GM21786 (cell line): Measurements from ENCODE around the gene IL33.
"Not testable (repeated sequence)": the region's sequence is repeated elsewhere in the genome, so short reads cannot be mapped to it uniquely, and the experiment has no call there.

Source experiments
- ATAC-seq: cut with Tn5 transposase; IDR thresholded peaks from one replicate; pipeline ENCODE4 v1.9.1; 2021; ENCODE audit not compliant: unreplicated experiment

IL33 gene

GRCh38 chr9:6215562-6215961 is at the start of gene IL33:
TSS of gene IL33 (plus strand) at chr9:6215807. CDS start at chr9:6241695, 25,888 bp downstream.
- no peak for ATAC-seq

- no peak for ATAC-seq
Observed at GRCh38 chr9:6171667-6172066, 43.9 kb upstream of the IL33 start.

- ATAC-seq: no peak
Observed at GRCh38 chr9:6173914-6174313, 41.7 kb upstream of the IL33 start.

GRCh38 chr9:6182549-6183226 is 32.9 kb upstream of the IL33 start:
- not testable (repeated sequence) for ATAC-seq

- ATAC-seq: no peak
Observed at GRCh38 chr9:6183227-6183551, 32.4 kb upstream of the IL33 start.

GRCh38 chr9:6183627-6184026 is 32.0 kb upstream of the IL33 start:
- no peak for ATAC-seq

GRCh38 chr9:6184749-6185645 is 30.6 kb upstream of the IL33 start:
- peak; percentile 98 for ATAC-seq

GRCh38 chr9:6186691-6187090 is 28.9 kb upstream of the IL33 start:
- no peak for ATAC-seq

GRCh38 chr9:6187272-6187671 is 28.3 kb upstream of the IL33 start:
- ATAC-seq: no peak

GRCh38 chr9:6188466-6188865 is 27.1 kb upstream of the IL33 start:
- ATAC-seq: no peak

- no peak for ATAC-seq
Observed at GRCh38 chr9:6188906-6189305, 26.7 kb upstream of the IL33 start.

GRCh38 chr9:6194934-6195333 is 20.7 kb upstream of the IL33 start:
- no peak for ATAC-seq

- no peak for ATAC-seq
Observed at GRCh38 chr9:6195714-6196360, 19.8 kb upstream of the IL33 start.

GRCh38 chr9:6197330-6197729 is 18.3 kb upstream of the IL33 start:
- no peak for ATAC-seq

- ATAC-seq: no peak
Observed at GRCh38 chr9:6198251-6198650, 17.4 kb upstream of the IL33 start.

GRCh38 chr9:6199596-6199995 is 16.0 kb upstream of the IL33 start:
- no peak for ATAC-seq

- ATAC-seq: no peak
Observed at GRCh38 chr9:6200761-6201160, 14.8 kb upstream of the IL33 start.

- no peak for ATAC-seq
Observed at GRCh38 chr9:6209966-6210365, 5.6 kb upstream of the IL33 start.

GRCh38 chr9:6212722-6213375 is 2.8 kb upstream of the IL33 start:
- no peak for ATAC-seq

GRCh38 chr9:6214434-6214833 is 1.2 kb upstream of the IL33 start:
- no peak for ATAC-seq

GRCh38 chr9:6214903-6215302 is 704 bp upstream of the IL33 start:
- no peak for ATAC-seq
